ENCODE measurements around the gene CALN1.

DNA sequence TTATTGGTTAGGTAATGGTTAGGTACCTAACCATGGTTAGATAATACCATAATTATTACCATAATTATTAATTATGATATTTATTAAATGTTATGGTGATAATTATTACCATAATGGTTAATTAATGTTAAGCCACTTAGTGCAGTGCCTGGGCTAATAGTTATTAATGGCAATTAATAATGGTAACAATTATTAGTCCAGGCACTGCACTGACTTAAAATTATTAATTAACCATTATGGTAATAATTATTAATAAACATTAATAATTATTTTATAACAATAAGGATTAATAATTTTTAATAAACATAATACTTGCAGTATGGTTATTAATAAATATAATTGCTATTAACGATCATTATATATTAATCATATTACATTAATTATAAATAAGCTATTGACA is 604.0 kb downstream of the CALN1 start:
- TF ChIP-seq, protein P1, sequence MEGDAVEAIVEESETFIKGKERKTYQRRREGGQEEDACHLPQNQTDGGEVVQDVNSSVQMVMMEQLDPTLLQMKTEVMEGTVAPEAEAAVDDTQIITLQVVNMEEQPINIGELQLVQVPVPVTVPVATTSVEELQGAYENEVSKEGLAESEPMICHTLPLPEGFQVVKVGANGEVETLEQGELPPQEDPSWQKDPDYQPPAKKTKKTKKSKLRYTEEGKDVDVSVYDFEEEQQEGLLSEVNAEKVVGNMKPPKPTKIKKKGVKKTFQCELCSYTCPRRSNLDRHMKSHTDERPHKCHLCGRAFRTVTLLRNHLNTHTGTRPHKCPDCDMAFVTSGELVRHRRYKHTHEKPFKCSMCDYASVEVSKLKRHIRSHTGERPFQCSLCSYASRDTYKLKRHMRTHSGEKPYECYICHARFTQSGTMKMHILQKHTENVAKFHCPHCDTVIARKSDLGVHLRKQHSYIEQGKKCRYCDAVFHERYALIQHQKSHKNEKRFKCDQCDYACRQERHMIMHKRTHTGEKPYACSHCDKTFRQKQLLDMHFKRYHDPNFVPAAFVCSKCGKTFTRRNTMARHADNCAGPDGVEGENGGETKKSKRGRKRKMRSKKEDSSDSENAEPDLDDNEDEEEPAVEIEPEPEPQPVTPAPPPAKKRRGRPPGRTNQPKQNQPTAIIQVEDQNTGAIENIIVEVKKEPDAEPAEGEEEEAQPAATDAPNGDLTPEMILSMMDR (IDR thresholded peaks at IDR 0.05): no peak
- no peak for TF ChIP-seq POLR2AphosphoS5 (IDR thresholded peaks at IDR 0.05)

Data from prostate gland (tissue), 2 donors.